WTC11 (cell line): ENCODE data around the gene COL13A1. TPM values are rescaled to one million over a fixed set of nuclear protein-coding genes. Genes with fewer than 3 reads are reported as not detected.

Experiments used
- ATAC-seq: fragments of 200-7000 bp; cut with Tn5 transposase; 2 replicates; pipeline ENCODE4 v1.10.0; 2021; ENCODE audit warnings: mild to moderate bottlenecking, moderate library complexity
- CTCF ChIA-PET: fragments of 300-600 bp; sonication (Branson Sonifier 250); formaldehyde crosslinking; loops from one replicate; lab custom pipeline; 2021; ENCODE audit warnings: antibody characterized with exemption; lab: Charles Lee
- POLR2A ChIA-PET: fragments of 350-600 bp; sonication (Branson Sonifier 250); formaldehyde crosslinking; loops from one replicate; lab custom pipeline; 2021; ENCODE audit warnings: antibody characterized with exemption; lab: Charles Lee
- DNase-seq: peaks from one replicate; pipeline ENCODE4 v3.0.0; 2021; ENCODE audit warnings: low spot score
- H3K27ac Mint-ChIP-seq: 2 replicates; pipeline ENCODE4 v1.8.0; 2021; ENCODE audit warnings: mixed read lengths
- H3K27me3 Mint-ChIP-seq: 2 replicates; pipeline ENCODE4 v1.8.0; 2021; ENCODE audit warnings: low read depth, mild to moderate bottlenecking, moderate library complexity, mixed read lengths
- H3K36me3 Mint-ChIP-seq: 2 replicates; pipeline ENCODE4 v1.8.0; 2021; ENCODE audit warnings: mixed read lengths
- H3K4me1 Mint-ChIP-seq: 2 replicates; pipeline ENCODE4 v1.8.0; 2022; ENCODE audit warnings: mixed read lengths
- H3K4me3 Mint-ChIP-seq: 2 replicates; pipeline ENCODE4 v1.8.0; 2021; ENCODE audit warnings: mild to moderate bottlenecking, moderate library complexity, mixed read lengths
- H3K9me3 Mint-ChIP-seq: 2 replicates; pipeline ENCODE4 v1.8.0; 2021; ENCODE audit warnings: mixed read lengths
- CBFB ChIP-seq: sonication (generic); formaldehyde crosslinking; IDR thresholded peaks from 2 replicates; pipeline ENCODE4 v1.8.1; 2022; ENCODE audit warnings: mild to moderate bottlenecking, low read depth, missing genetic modification reagents
- CREB1 ChIP-seq: sonication (generic); formaldehyde crosslinking; IDR thresholded peaks from 2 replicates; pipeline ENCODE4 v1.8.0; 2023; ENCODE audit warnings: mild to moderate bottlenecking, missing genetic modification reagents
- CREM ChIP-seq: sonication (generic); formaldehyde crosslinking; IDR thresholded peaks from 2 replicates; pipeline ENCODE4 v1.8.1; 2022; ENCODE audit warnings: mild to moderate bottlenecking, missing genetic modification reagents, moderate library complexity
- FOXP1 ChIP-seq: sonication (generic); formaldehyde crosslinking; IDR thresholded peaks from 2 replicates; pipeline ENCODE4 v1.8.0; 2022; ENCODE audit warnings: missing genetic modification reagents, mild to moderate bottlenecking, moderate library complexity, borderline replicate concordance
- GRHL2 ChIP-seq: fragments of 250-450 bp; sonication (Bioruptor Pico); IDR thresholded peaks from 2 replicates; pipeline ENCODE4 v1.8.0; 2022; ENCODE audit warnings: mild to moderate bottlenecking, moderate library complexity; ENCODE audit not compliant: insufficient replicate concordance, severe bottlenecking
- MXD4 ChIP-seq: fragments of 250-450 bp; sonication (Bioruptor Pico); IDR thresholded peaks from 2 replicates; pipeline ENCODE4 v1.8.0; 2021; ENCODE audit warnings: mild to moderate bottlenecking, moderate library complexity, borderline replicate concordance
- NR3C1 ChIP-seq: sonication (generic); formaldehyde crosslinking; conservative IDR thresholded peaks from 2 replicates; pipeline ENCODE4 v1.8.1; 2023; ENCODE audit warnings: low read depth, mild to moderate bottlenecking, missing genetic modification reagents
- PRRX2 ChIP-seq: fragments of 250-450 bp; sonication (Bioruptor Pico); IDR thresholded peaks from 2 replicates; pipeline ENCODE4 v1.8.0; 2021; ENCODE audit warnings: mild to moderate bottlenecking
- SP1 ChIP-seq: sonication (generic); formaldehyde crosslinking; conservative IDR thresholded peaks from 2 replicates; pipeline ENCODE4 v1.8.1; 2022; ENCODE audit warnings: missing genetic modification reagents
- ZNF232 ChIP-seq: sonication (generic); formaldehyde crosslinking; IDR thresholded peaks from 2 replicates; pipeline ENCODE4 v1.8.0; 2022; ENCODE audit warnings: mild to moderate bottlenecking, missing genetic modification reagents
- ZNF263 ChIP-seq: sonication (generic); formaldehyde crosslinking; IDR thresholded peaks from 2 replicates; pipeline ENCODE4 v1.8.1; 2022; ENCODE audit warnings: low read depth, mild to moderate bottlenecking, moderate library complexity, missing genetic modification reagents
- ZNF423 ChIP-seq: fragments of 250-450 bp; sonication (Bioruptor Pico); IDR thresholded peaks from 2 replicates; pipeline ENCODE4 v2.1.2; 2022; ENCODE audit warnings: mild to moderate bottlenecking, moderate library complexity
- total RNA-seq: library from RNA; stranded (reverse); gene quantifications from 3 replicates; pipeline ENCODE4 v1.2.3, GENCODE V29; 2021
- TF ChIP-seq, protein P1 (sequence below): fragments of 200-600 bp; IDR thresholded peaks from 2 replicates; pipeline ENCODE4 v1.8.0; 2022; ENCODE audit warnings: antibody characterized with exemption
- TF ChIP-seq, protein P2 (sequence below): sonication (generic); formaldehyde crosslinking; IDR thresholded peaks from 2 replicates; pipeline ENCODE4 v1.8.0; 2023; ENCODE audit warnings: missing genetic modification reagents, mild to moderate bottlenecking, borderline replicate concordance
- TF ChIP-seq, protein P3 (sequence below): sonication (generic); formaldehyde crosslinking; IDR thresholded peaks from 2 replicates; pipeline ENCODE4 v1.8.1; 2022; ENCODE audit warnings: mild to moderate bottlenecking, moderate library complexity, missing genetic modification reagents
- TF ChIP-seq, protein P4 (sequence below): sonication (generic); formaldehyde crosslinking; IDR thresholded peaks from 2 replicates; pipeline ENCODE4 v1.8.1; 2023; ENCODE audit warnings: mild to moderate bottlenecking, missing genetic modification reagents
- TF ChIP-seq, protein P5 (sequence below): sonication (generic); formaldehyde crosslinking; IDR thresholded peaks from 2 replicates; pipeline ENCODE4 v1.8.0; 2022; ENCODE audit warnings: mild to moderate bottlenecking, missing genetic modification reagents

Gene COL13A1
- total RNA-seq, 1 experiment from 2014 or later = 7.1 TPM

DNA sequence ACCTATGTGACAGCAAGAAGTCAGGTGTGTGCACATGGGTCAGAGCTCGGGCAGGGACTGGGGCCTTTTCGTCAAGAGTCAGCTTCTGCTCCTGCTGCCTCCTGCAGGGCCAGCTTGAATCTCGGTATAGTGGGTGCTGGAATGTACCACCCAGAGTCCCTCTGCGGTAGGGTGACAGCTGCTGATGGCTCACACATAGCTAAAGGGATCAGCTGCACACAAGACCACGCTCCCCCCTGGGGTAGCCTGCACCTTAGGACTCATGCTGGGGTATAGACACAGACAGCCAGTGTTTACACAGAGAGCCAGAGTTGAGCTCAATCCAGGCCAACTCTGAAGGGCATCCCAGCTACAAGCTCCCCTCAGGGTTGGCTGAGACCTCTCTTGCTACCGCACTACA is 14.0 kb upstream of the COL13A1 start (continued):
- no peak for TF ChIP-seq GRHL2 (CRISPR knock-in tag)
- TF ChIP-seq, all 79 proteins: peak for 0

DNA sequence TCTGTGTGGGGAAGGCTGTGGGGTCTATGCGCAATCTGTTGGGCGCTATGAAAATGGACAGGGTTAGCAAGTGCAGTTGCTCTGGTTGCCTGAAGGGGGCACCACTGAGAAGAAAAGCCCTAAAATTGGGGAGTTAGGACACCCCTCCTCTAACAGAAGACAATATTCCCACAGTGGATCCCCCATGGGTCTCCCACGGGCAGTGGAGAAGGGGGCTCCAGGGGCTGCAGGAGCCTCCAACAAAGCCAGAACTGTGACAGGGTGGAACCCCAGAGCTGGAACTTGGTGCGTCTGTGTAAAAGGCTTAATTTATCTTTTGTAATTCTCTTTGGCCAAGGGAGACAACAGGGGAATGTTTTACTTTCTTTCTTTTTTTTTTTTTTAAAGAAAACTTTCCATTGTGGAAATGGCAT is 12.5 kb upstream of the COL13A1 start:
- Mint-ChIP-seq H3K27ac (no peak overlapping the region), H3K27me3 (peaks cover 20% of the 10 kb centered on the region), H3K36me3 (no peaks in the 10 kb centered on the region), H3K4me3 (no peak overlapping the region), H3K4me1 (no peaks in the 10 kb centered on the region), H3K9me3 (peaks cover 6% of the 10 kb centered on the region)
- ChIA-PET CTCF (interaction anchor here (0.6 to 9.8 kb wide), 44 partner anchors 8 to 484 kb away, joined by 3 to 316 read pairs (median 4); partner anchors contain the start of genes COL13A1 and TYSND1), POLR2A (no interaction called here)
- TF ChIP-seq MXD4 (CRISPR knock-in tag) (no peak), ZNF423 (CRISPR knock-in tag) (no peak)
- TF ChIP-seq, protein P1, sequence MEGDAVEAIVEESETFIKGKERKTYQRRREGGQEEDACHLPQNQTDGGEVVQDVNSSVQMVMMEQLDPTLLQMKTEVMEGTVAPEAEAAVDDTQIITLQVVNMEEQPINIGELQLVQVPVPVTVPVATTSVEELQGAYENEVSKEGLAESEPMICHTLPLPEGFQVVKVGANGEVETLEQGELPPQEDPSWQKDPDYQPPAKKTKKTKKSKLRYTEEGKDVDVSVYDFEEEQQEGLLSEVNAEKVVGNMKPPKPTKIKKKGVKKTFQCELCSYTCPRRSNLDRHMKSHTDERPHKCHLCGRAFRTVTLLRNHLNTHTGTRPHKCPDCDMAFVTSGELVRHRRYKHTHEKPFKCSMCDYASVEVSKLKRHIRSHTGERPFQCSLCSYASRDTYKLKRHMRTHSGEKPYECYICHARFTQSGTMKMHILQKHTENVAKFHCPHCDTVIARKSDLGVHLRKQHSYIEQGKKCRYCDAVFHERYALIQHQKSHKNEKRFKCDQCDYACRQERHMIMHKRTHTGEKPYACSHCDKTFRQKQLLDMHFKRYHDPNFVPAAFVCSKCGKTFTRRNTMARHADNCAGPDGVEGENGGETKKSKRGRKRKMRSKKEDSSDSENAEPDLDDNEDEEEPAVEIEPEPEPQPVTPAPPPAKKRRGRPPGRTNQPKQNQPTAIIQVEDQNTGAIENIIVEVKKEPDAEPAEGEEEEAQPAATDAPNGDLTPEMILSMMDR = peak; percentile 84
- ATAC-seq (peak; percentile 76), DNase-seq (peak; percentile 47)

DNA sequence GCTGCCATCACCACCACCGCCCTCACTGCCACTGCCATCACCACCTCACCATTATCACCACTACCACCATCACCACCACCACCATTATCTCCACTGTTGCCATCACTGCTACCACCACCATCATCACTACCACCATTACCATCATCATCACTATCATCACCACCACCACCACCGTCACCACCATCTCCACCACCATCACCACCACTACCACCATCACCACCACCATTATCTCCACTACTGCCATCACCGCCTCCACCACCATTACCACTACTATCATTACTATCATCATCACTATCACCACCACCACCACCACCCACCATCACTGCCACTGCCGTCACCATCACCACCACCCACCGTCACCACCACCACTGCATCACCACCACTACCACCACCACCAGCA is 9.9 kb upstream of the COL13A1 start:
- Mint-ChIP-seq H3K27me3 (peaks cover 20% of the 10 kb centered on the region), H3K36me3 (peaks cover 14% of the 10 kb centered on the region), H3K4me3 (no peak overlapping the region)
- TF ChIP-seq SP1 (no peak), CBFB (CRISPR knock-in tag) (no peak), CREB1 (no peak), NR3C1 (CRISPR knock-in tag) (no peak)
- TF ChIP-seq, protein P2, sequence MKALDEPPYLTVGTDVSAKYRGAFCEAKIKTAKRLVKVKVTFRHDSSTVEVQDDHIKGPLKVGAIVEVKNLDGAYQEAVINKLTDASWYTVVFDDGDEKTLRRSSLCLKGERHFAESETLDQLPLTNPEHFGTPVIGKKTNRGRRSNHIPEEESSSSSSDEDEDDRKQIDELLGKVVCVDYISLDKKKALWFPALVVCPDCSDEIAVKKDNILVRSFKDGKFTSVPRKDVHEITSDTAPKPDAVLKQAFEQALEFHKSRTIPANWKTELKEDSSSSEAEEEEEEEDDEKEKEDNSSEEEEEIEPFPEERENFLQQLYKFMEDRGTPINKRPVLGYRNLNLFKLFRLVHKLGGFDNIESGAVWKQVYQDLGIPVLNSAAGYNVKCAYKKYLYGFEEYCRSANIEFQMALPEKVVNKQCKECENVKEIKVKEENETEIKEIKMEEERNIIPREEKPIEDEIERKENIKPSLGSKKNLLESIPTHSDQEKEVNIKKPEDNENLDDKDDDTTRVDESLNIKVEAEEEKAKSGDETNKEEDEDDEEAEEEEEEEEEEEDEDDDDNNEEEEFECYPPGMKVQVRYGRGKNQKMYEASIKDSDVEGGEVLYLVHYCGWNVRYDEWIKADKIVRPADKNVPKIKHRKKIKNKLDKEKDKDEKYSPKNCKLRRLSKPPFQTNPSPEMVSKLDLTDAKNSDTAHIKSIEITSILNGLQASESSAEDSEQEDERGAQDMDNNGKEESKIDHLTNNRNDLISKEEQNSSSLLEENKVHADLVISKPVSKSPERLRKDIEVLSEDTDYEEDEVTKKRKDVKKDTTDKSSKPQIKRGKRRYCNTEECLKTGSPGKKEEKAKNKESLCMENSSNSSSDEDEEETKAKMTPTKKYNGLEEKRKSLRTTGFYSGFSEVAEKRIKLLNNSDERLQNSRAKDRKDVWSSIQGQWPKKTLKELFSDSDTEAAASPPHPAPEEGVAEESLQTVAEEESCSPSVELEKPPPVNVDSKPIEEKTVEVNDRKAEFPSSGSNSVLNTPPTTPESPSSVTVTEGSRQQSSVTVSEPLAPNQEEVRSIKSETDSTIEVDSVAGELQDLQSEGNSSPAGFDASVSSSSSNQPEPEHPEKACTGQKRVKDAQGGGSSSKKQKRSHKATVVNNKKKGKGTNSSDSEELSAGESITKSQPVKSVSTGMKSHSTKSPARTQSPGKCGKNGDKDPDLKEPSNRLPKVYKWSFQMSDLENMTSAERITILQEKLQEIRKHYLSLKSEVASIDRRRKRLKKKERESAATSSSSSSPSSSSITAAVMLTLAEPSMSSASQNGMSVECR = no peak
- TF ChIP-seq, protein P1 = no peak
- TF ChIP-seq, all 79 proteins: peak for 0
- no peak for ATAC-seq
- no peak for DNase-seq
- ChIA-PET CTCF (interaction anchor here (0.8 to 9.8 kb wide), 4 partner anchors 8 to 122 kb away, joined by 3 to 316 read pairs (median 4); no protein-coding TSS in a partner anchor), POLR2A (no interaction called here)
- no peak overlapping the region for H3K27ac Mint-ChIP-seq
- no peaks in the 10 kb centered on the region for H3K4me1 Mint-ChIP-seq
- H3K9me3 Mint-ChIP-seq = peaks cover 27% of the 10 kb centered on the region

DNA sequence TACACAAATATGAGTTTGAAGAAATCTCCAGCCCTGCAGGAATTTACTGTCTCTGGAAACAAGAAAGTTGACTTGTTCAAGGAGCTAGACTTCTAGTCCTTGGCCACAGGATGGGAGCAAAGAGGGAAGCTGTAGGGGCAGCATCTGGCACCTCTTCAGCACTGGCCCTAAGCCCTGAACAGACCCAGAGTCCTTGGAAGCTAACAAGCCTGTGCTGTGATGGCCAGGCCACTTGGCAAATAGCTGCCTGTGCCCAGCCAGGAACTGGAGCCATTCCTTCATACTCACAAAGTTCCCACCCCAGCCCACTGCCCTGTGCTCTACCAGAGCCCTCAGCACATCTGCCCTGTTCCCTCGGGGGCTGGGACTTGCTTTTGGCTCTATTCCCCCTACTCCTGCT is 9.4 kb upstream of the COL13A1 start:
- H3K27me3 Mint-ChIP-seq = peaks cover 23% of the 10 kb centered on the region
- DNase-seq = no peak
- H3K4me1 Mint-ChIP-seq = no peaks in the 10 kb centered on the region
- H3K4me3 Mint-ChIP-seq = no peak overlapping the region
- H3K9me3 Mint-ChIP-seq = peaks cover 27% of the 10 kb centered on the region
- POLR2A ChIA-PET = interaction anchor here (0.6 kb wide), 1 partner anchor 12 kb away, joined by 3 read pairs; no protein-coding TSS in a partner anchor
- CTCF ChIA-PET = interaction anchor here (0.9 to 9.8 kb wide), 5 partner anchors 9 to 166 kb away, joined by 3 to 316 read pairs (median 5); no protein-coding TSS in a partner anchor
- no peak for ATAC-seq
- H3K27ac Mint-ChIP-seq = no peak overlapping the region
- H3K36me3 Mint-ChIP-seq = peaks cover 14% of the 10 kb centered on the region
- TF ChIP-seq, protein P3, sequence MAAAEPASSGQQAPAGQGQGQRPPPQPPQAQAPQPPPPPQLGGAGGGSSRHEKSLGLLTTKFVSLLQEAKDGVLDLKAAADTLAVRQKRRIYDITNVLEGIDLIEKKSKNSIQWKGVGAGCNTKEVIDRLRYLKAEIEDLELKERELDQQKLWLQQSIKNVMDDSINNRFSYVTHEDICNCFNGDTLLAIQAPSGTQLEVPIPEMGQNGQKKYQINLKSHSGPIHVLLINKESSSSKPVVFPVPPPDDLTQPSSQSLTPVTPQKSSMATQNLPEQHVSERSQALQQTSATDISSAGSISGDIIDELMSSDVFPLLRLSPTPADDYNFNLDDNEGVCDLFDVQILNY (CRISPR knock-in tag) = no peak
- no peak for TF ChIP-seq PRRX2 (CRISPR knock-in tag)
- no peak for TF ChIP-seq CREM (CRISPR knock-in tag)
- TF ChIP-seq, protein P4, sequence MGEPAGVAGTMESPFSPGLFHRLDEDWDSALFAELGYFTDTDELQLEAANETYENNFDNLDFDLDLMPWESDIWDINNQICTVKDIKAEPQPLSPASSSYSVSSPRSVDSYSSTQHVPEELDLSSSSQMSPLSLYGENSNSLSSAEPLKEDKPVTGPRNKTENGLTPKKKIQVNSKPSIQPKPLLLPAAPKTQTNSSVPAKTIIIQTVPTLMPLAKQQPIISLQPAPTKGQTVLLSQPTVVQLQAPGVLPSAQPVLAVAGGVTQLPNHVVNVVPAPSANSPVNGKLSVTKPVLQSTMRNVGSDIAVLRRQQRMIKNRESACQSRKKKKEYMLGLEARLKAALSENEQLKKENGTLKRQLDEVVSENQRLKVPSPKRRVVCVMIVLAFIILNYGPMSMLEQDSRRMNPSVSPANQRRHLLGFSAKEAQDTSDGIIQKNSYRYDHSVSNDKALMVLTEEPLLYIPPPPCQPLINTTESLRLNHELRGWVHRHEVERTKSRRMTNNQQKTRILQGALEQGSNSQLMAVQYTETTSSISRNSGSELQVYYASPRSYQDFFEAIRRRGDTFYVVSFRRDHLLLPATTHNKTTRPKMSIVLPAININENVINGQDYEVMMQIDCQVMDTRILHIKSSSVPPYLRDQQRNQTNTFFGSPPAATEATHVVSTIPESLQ (CRISPR knock-in tag) = no peak
- no peak for TF ChIP-seq ZNF232 (CRISPR knock-in tag)
- TF ChIP-seq, protein P5, sequence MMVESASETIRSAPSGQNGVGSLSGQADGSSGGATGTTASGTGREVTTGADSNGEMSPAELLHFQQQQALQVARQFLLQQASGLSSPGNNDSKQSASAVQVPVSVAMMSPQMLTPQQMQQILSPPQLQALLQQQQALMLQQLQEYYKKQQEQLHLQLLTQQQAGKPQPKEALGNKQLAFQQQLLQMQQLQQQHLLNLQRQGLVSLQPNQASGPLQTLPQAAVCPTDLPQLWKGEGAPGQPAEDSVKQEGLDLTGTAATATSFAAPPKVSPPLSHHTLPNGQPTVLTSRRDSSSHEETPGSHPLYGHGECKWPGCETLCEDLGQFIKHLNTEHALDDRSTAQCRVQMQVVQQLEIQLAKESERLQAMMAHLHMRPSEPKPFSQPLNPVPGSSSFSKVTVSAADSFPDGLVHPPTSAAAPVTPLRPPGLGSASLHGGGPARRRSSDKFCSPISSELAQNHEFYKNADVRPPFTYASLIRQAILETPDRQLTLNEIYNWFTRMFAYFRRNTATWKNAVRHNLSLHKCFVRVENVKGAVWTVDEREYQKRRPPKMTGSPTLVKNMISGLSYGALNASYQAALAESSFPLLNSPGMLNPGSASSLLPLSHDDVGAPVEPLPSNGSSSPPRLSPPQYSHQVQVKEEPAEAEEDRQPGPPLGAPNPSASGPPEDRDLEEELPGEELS = no peak
- TF ChIP-seq FOXP1 (CRISPR knock-in tag) = no peak
- no peak for TF ChIP-seq ZNF263 (CRISPR knock-in tag)
